Spinal cord (tissue), 10 donors: ENCODE results near the gene HPCA. TPM values are rescaled to one million over a fixed set of nuclear protein-coding genes. Genes with fewer than 3 reads are reported as not detected.
"Not testable (repeated sequence)": the region's sequence is repeated elsewhere in the genome, so short reads cannot be mapped to it uniquely, and the experiment has no call there.

Source experiments
- DNase-seq, 6 donors: peaks; one replicate each; pipeline versions ENCODE4 v3.0.0 to v3.0.0-alpha.2; 2013 to 2015; ENCODE audit warnings: low spot score in 6 of 6, low read depth in 4 of 6
- H3K27ac ChIP-seq: one replicate; pipeline ENCODE4 v1.5.1; 2013; ENCODE audit warnings: low read depth, low read length, control low read depth
- H3K27me3 ChIP-seq: one replicate; pipeline ENCODE4 v1.6.1; 2013; ENCODE audit warnings: low read length; ENCODE audit not compliant: control insufficient read depth, insufficient read depth
- H3K36me3 ChIP-seq: one replicate; pipeline ENCODE4 v1.6.1; 2013; ENCODE audit warnings: low read length; ENCODE audit not compliant: control insufficient read depth, insufficient read depth
- H3K4me1 ChIP-seq: one replicate; pipeline ENCODE4 v1.6.1; 2013; ENCODE audit warnings: low read length; ENCODE audit not compliant: control insufficient read depth, insufficient read depth
- H3K4me3 ChIP-seq: one replicate; pipeline ENCODE4 v1.5.1; 2013; ENCODE audit warnings: low read depth, low read length, control low read depth
- H3K9me3 ChIP-seq: one replicate; pipeline ENCODE4 v1.6.1; 2013; ENCODE audit warnings: low read length; ENCODE audit not compliant: control insufficient read depth, insufficient read depth
- WGBS: methylation state at CpG from one replicate; pipeline ENCODE4 v1.1.5; 2013; ENCODE audit warnings: missing lambda C conversion rate; ENCODE audit not compliant: insufficient coverage; 5-methylcytosine and 5-hydroxymethylcytosine counted together
- polyA plus RNA-seq, 2 donors: library from polyadenylated mRNA; unstranded; fragments of 120-200 nt; gene quantifications; one replicate each; pipeline ENCODE4 v1.2.1, GENCODE V29; 2013; ENCODE audit not compliant: insufficient read length in 2 of 2
- total RNA-seq, 2 donors: library from RNA; depleted of rRNA in 1 of 2; stranded (reverse); fragments of 120-200 nt in 1 of 2; fragments of >200 nt in 1 of 2; gene quantifications; one replicate each; pipeline versions ENCODE4 v1.2.3 to v1.2.4, GENCODE V29; 2013 to 2014
- donor health status: healthy.

Gene HPCA
- total and polyA plus RNA-seq, 4 donors: 19.3 to 209 (median 117) TPM

DNA sequence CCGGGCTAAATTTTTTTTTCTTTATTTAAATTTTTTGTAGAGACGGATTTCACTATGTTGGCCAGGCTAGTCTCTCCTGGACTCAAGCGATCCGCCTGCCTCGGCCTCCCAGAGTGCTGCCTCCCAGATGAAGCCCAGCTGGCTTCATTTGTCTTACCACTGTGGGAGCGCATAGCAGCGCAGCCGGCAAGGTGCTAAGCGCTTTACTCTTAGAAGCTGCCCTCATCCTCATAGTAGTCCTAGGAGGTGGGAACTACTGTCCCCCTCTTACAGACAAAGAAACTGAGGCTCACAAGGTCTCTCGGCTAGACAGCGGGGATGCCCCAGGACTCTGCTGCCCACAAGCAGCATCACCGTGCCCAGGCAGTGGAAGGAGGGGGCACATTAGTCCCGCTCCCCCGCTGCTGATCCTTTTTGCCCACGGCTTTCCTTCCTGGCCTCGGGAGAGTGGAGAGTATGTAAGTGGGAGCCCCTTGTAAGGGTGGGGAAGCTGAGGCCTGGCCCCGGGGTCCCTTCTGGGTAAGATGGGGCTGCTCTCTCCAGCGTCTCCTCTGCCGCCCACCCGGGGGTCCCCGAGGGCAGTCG, 14.2 kb downstream of the HPCA start:
- Histone ChIP-seq H3K4me3 (peak overlapping the region; percentile 50), H3K27me3 (peaks cover 21% of the 10 kb centered on the region), H3K4me1 (peaks cover 14% of the 10 kb centered on the region), H3K27ac (no peak overlapping the region), H3K36me3 (peaks cover 15% of the 10 kb centered on the region), H3K9me3 (no peaks in the 10 kb centered on the region)
- 23% methylated on average over 18 of the region's 22 CpGs for whole genome bisulfite sequencing
- DNase-seq: no peak

- peaks cover 14% of the 10 kb centered on the region for H3K4me1 ChIP-seq
- no peaks in the 10 kb centered on the region for H3K9me3 ChIP-seq
- H3K4me3 ChIP-seq: peak within 1 kb of the TSS; percentile 50
- H3K27ac ChIP-seq: no peak within 1 kb of the TSS
- peaks cover 10% of the 10 kb centered on the region for H3K36me3 ChIP-seq
- under 1% methylated on average over 87 of the region's 92 CpGs for WGBS
- peaks cover 21% of the 10 kb centered on the region for H3K27me3 ChIP-seq
- peak in 1 of 6 donors; percentile 39 for DNase-seq
Observed at GRCh38 chr1:32900956-32901822, 14.9 kb downstream of the HPCA start, which contains the start of gene TMEM54. TSS of gene TMEM54 (minus strand) at chr1:32901389. CDS start at chr1:32901238, 151 bp downstream.

DNA sequence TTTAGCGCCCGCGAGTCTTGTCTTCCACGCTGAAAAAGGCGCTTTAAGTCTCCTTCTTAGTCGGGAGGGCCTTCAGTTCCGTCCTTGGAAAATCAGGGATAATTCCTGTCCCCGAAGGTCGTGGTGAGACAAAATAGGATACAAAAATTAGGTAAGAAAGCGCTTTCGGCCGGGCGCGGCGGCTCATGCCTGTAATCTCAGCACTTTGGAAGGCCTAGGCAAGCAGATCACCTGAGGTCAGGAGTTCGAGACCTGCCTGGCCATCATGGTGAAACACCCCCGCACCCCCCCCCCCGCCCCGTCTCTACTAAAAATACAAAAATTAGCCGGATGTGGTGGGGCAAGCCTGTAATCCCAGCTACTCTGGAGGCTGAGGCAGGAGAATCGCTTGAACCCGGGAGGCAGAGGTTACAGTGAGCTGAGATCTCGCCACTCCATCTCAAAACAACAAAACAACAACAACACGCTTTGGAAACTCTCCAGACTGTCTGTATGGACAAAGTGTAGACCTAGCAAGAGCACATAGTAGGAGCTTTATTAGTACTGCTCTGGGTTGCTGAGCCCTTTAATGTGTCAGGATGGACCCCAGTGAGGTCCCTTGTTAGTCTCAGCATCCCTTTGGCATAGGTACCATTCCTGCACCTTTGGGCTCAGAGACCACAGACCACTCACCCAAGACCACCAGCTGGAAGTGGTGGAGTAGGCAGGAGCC, 15.7 kb downstream of the HPCA start:
- H3K27me3 ChIP-seq: peaks cover 21% of the 10 kb centered on the region
- H3K36me3 ChIP-seq: peaks cover 6% of the 10 kb centered on the region
- peak overlapping the region; percentile 48 for H3K4me3 ChIP-seq
- H3K4me1 ChIP-seq: peaks cover 14% of the 10 kb centered on the region
- DNase-seq: no peak
- 27% methylated on average over 11 of the region's 24 CpGs for WGBS
- H3K9me3 ChIP-seq: no peaks in the 10 kb centered on the region
- H3K27ac ChIP-seq: no peak overlapping the region

DNA sequence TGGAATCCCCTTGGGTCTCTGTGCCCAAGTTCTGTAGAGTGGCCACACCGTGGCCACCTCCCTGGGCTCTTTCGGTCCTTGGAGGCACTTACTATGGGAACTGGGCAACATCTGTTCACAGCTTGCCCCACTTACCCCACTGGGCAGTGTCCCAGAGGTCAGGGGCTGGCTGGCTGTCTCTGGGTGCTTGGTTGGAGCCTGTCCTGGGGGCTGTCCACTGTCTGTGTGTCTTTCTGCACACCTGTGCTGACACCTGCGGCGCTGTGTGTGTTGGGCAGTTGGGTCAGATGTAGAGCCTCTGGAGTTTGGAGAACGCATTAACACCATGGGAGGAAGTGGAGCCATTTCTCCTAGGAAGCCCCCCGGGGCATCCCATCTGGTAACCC, 16.2 kb downstream of the HPCA start:
- H3K27me3 ChIP-seq: peaks cover 21% of the 10 kb centered on the region
- WGBS: 71% methylated on average over 6 of the region's 6 CpGs
- peaks cover 14% of the 10 kb centered on the region for H3K4me1 ChIP-seq
- H3K9me3 ChIP-seq: no peaks in the 10 kb centered on the region
- peaks cover 6% of the 10 kb centered on the region for H3K36me3 ChIP-seq
- H3K4me3 ChIP-seq: no peak overlapping the region
- no peak overlapping the region for H3K27ac ChIP-seq
- no peak for DNase-seq

DNA sequence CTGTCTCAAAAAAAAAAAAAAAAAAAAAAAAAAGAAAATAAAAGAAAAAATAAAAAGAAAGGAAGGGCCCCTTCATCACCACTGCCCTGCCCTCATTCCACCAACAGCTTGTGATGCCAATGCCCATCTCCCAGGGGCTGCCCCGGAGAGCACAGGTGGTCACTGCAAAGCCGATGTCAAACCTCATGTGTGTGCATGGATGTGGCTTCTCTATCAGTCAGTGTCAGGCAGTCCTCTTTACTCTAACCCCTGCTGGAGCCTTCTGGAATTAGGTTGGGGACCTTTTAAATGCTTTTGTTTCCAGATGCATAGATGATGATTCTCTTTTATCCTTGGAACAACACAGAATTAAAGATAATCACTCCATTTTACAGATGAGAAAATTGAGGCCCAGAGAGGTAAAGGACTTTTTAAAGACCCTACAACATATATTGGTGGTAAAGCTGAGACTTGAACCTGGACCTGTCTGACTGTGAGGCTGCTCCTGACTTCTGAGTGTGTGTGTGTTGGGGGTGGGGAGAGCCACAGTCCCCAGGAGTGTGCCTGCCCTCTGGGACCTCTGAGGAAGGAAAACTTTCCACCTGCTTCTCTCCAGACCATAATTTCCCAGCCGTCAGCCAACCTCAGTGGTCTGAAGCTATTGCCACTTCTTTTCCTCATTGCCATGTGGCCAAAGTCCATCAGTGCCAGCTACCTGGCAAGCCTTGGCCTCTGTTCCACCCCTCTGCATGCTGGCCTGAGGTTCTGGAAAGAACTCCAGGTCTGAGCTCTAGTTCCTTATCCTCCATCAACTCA, 17.9 kb downstream of the HPCA start:
- H3K27ac ChIP-seq: no peak overlapping the region
- H3K27me3 ChIP-seq: peaks cover 21% of the 10 kb centered on the region
- no peak for DNase-seq
- WGBS: 56% methylated on average over 1 of the region's 3 CpGs
- no peaks in the 10 kb centered on the region for H3K9me3 ChIP-seq
- H3K4me3 ChIP-seq: no peak overlapping the region
- H3K4me1 ChIP-seq: peaks cover 14% of the 10 kb centered on the region
- no peaks in the 10 kb centered on the region for H3K36me3 ChIP-seq

- no peaks in the 10 kb centered on the region for H3K36me3 ChIP-seq
- H3K27ac ChIP-seq: no peak overlapping the region
- DNase-seq: no peak
- no peaks in the 10 kb centered on the region for H3K9me3 ChIP-seq
- H3K4me1 ChIP-seq: peaks cover 14% of the 10 kb centered on the region
- no peak overlapping the region for H3K4me3 ChIP-seq
- H3K27me3 ChIP-seq: peaks cover 21% of the 10 kb centered on the region
- 86% methylated on average over 1 of the region's 2 CpGs for WGBS
Observed at GRCh38 chr1:32904797-32905196, 18.5 kb downstream of the HPCA start.

GRCh38 chr1:32905588-32905987, 19.3 kb downstream of the HPCA start:
- H3K36me3 ChIP-seq, H3K4me3 ChIP-seq, H3K4me1 ChIP-seq, DNase-seq, H3K27ac ChIP-seq, H3K9me3 ChIP-seq: not testable (repeated sequence)
- WGBS: 82% methylated on average over 10 of the region's 10 CpGs
- H3K27me3 ChIP-seq: peaks cover 14% of the 10 kb centered on the region

DNA sequence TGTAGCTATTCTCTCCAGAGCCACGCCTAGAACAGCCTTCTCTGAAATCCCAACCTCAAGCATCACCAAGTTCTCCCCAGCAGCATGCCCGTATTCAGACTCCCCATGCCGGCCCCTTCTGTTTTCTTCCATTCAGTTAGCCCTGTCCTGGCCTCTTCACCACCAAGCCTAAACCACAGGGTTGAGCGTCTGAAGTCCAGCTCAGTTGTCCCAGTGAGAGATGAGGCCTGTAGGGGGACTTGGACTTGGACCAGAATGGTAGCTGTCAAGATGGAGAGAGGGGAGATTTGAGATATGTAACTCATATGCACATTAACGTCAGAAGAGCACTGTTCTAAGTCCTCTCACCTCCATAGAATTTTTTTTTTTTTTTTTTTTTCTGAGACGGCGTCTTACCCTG, 20.4 kb downstream of the HPCA start:
- peaks cover 2% of the 10 kb centered on the region for H3K4me1 ChIP-seq
- H3K9me3 ChIP-seq: no peaks in the 10 kb centered on the region
- H3K36me3 ChIP-seq: no peaks in the 10 kb centered on the region
- H3K27ac ChIP-seq: no peak overlapping the region
- H3K4me3 ChIP-seq: no peak overlapping the region
- DNase-seq: no peak
- 88% methylated on average over 3 of the region's 7 CpGs for WGBS
- peaks cover 6% of the 10 kb centered on the region for H3K27me3 ChIP-seq

GRCh38 chr1:32907435-32907834, 21.1 kb downstream of the HPCA start:
- H3K27ac ChIP-seq: no peak overlapping the region
- peaks cover 4% of the 10 kb centered on the region for H3K27me3 ChIP-seq
- no peaks in the 10 kb centered on the region for H3K4me1 ChIP-seq
- WGBS: 26% methylated on average over 4 of the region's 4 CpGs
- no peaks in the 10 kb centered on the region for H3K9me3 ChIP-seq
- no peak for DNase-seq
- H3K4me3 ChIP-seq: no peak overlapping the region
- no peaks in the 10 kb centered on the region for H3K36me3 ChIP-seq
